ENCODE measurements around the gene CCDC201.
"Not testable (repeated sequence)": the region's sequence is repeated elsewhere in the genome, so short reads cannot be mapped to it uniquely, and the experiment has no call there.

CCDC201 gene

GRCh38 chr7:45832433-45833177 is 40.3 kb downstream of the CCDC201 start:
- not testable (repeated sequence) for H3K27me3 ChIP-seq (ENCODE audit: control insufficient read depth, insufficient read depth, low read length); H3K9me3 ChIP-seq (ENCODE audit: control insufficient read depth, low read depth, low read length); H3K9ac ChIP-seq (ENCODE audit: low read length); H3K27ac ChIP-seq (ENCODE audit: low read length); H3K4me3 ChIP-seq (ENCODE audit: low read length); H3K4me1 ChIP-seq (ENCODE audit: control insufficient read depth, low read depth, low read length); H3K36me3 ChIP-seq (ENCODE audit: control insufficient read depth, low read depth, low read length)

- H3K4me3 ChIP-seq (ENCODE audit: low read length); H3K27me3 ChIP-seq (ENCODE audit: control insufficient read depth, insufficient read depth, low read length); H3K4me1 ChIP-seq (ENCODE audit: control insufficient read depth, low read depth, low read length); H3K9me3 ChIP-seq (ENCODE audit: control insufficient read depth, low read depth, low read length); H3K9ac ChIP-seq (ENCODE audit: low read length); H3K27ac ChIP-seq (ENCODE audit: low read length); H3K36me3 ChIP-seq (ENCODE audit: control insufficient read depth, low read depth, low read length): not testable (repeated sequence)
Observed at GRCh38 chr7:45829846-45830245, 43.0 kb downstream of the CCDC201 start.

- not testable (repeated sequence) for H3K27ac ChIP-seq (ENCODE audit: low read length); H3K4me1 ChIP-seq (ENCODE audit: control insufficient read depth, low read depth, low read length); H3K9me3 ChIP-seq (ENCODE audit: control insufficient read depth, low read depth, low read length); H3K4me3 ChIP-seq (ENCODE audit: low read length); H3K27me3 ChIP-seq (ENCODE audit: control insufficient read depth, insufficient read depth, low read length); H3K36me3 ChIP-seq (ENCODE audit: control insufficient read depth, low read depth, low read length); H3K9ac ChIP-seq (ENCODE audit: low read length)
Observed at GRCh38 chr7:45827731-45828130, 45.2 kb downstream of the CCDC201 start.

DNA sequence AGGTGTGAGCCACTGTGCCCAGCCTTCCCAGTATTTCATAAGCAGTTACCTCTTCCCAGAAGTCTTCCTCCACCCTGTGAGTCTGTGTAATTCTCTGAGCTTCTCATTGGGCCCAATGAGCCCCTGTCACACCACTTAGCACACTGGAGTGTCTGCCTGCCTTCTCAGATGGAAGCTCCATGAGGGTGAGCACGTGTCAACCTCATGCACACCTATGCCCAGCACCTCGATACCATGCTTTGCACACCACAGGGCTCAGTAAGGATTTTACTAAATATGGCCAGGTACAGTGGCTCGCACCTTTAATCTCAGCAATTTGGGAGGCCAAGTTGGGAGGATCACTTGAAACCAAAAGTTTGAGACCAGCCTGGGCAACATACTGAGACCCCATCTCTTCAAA is 46.3 kb downstream of the CCDC201 start:
- not testable (repeated sequence) for H3K36me3 ChIP-seq (ENCODE audit: control insufficient read depth, low read depth, low read length); H3K9ac ChIP-seq (ENCODE audit: low read length); H3K9me3 ChIP-seq (ENCODE audit: control insufficient read depth, low read depth, low read length); H3K4me1 ChIP-seq (ENCODE audit: control insufficient read depth, low read depth, low read length); H3K27me3 ChIP-seq (ENCODE audit: control insufficient read depth, insufficient read depth, low read length); H3K27ac ChIP-seq (ENCODE audit: low read length); H3K4me3 ChIP-seq (ENCODE audit: low read length)

GRCh38 chr7:45818763-45819162 is 54.1 kb downstream of the CCDC201 start:
- H3K27me3 ChIP-seq (ENCODE audit: control insufficient read depth, insufficient read depth, low read length); H3K4me3 ChIP-seq (ENCODE audit: low read length); H3K27ac ChIP-seq (ENCODE audit: low read length); H3K9ac ChIP-seq (ENCODE audit: low read length); H3K36me3 ChIP-seq (ENCODE audit: control insufficient read depth, low read depth, low read length); H3K9me3 ChIP-seq (ENCODE audit: control insufficient read depth, low read depth, low read length); H3K4me1 ChIP-seq (ENCODE audit: control insufficient read depth, low read depth, low read length): not testable (repeated sequence)

GRCh38 chr7:45817913-45818312 is 55.0 kb downstream of the CCDC201 start:
- H3K36me3 ChIP-seq (ENCODE audit: control insufficient read depth, low read depth, low read length); H3K4me3 ChIP-seq (ENCODE audit: low read length); H3K9ac ChIP-seq (ENCODE audit: low read length); H3K27me3 ChIP-seq (ENCODE audit: control insufficient read depth, insufficient read depth, low read length); H3K27ac ChIP-seq (ENCODE audit: low read length); H3K4me1 ChIP-seq (ENCODE audit: control insufficient read depth, low read depth, low read length); H3K9me3 ChIP-seq (ENCODE audit: control insufficient read depth, low read depth, low read length): not testable (repeated sequence)

GRCh38 chr7:45817016-45817415 is 55.9 kb downstream of the CCDC201 start:
- not testable (repeated sequence) for H3K4me3 ChIP-seq (ENCODE audit: low read length); H3K9ac ChIP-seq (ENCODE audit: low read length); H3K27ac ChIP-seq (ENCODE audit: low read length); H3K36me3 ChIP-seq (ENCODE audit: control insufficient read depth, low read depth, low read length); H3K27me3 ChIP-seq (ENCODE audit: control insufficient read depth, insufficient read depth, low read length); H3K4me1 ChIP-seq (ENCODE audit: control insufficient read depth, low read depth, low read length); H3K9me3 ChIP-seq (ENCODE audit: control insufficient read depth, low read depth, low read length)

- not testable (repeated sequence) for H3K4me1 ChIP-seq (ENCODE audit: control insufficient read depth, low read depth, low read length); H3K27me3 ChIP-seq (ENCODE audit: control insufficient read depth, insufficient read depth, low read length)
Observed at GRCh38 chr7:45814216-45815118, 58.4 kb downstream of the CCDC201 start.

GRCh38 chr7:45813771-45814170 is 59.1 kb downstream of the CCDC201 start:
- H3K4me3 ChIP-seq (ENCODE audit: low read length); H3K27me3 ChIP-seq (ENCODE audit: control insufficient read depth, insufficient read depth, low read length); H3K36me3 ChIP-seq (ENCODE audit: control insufficient read depth, low read depth, low read length); H3K27ac ChIP-seq (ENCODE audit: low read length); H3K9me3 ChIP-seq (ENCODE audit: control insufficient read depth, low read depth, low read length); H3K4me1 ChIP-seq (ENCODE audit: control insufficient read depth, low read depth, low read length); H3K9ac ChIP-seq (ENCODE audit: low read length): not testable (repeated sequence)

More at GRCh38 chr7:45814216-45815118, 58.4 kb downstream of the CCDC201 start:
- H3K9me3 ChIP-seq (ENCODE audit: control insufficient read depth, low read depth, low read length); H3K9ac ChIP-seq (ENCODE audit: low read length); H3K36me3 ChIP-seq (ENCODE audit: control insufficient read depth, low read depth, low read length); H3K4me3 ChIP-seq (ENCODE audit: low read length); H3K27ac ChIP-seq (ENCODE audit: low read length): not testable (repeated sequence)

GRCh38 chr7:45812946-45813345 is 59.9 kb downstream of the CCDC201 start:
- Histone ChIP-seq H3K4me3 (ENCODE audit: low read length) (no peak overlapping the region), H3K9ac (ENCODE audit: low read length) (no peak overlapping the region), H3K27me3 (ENCODE audit: control insufficient read depth, insufficient read depth, low read length) (no peaks in the 10 kb centered on the region), H3K36me3 (ENCODE audit: control insufficient read depth, low read depth, low read length) (no peaks in the 10 kb centered on the region), H3K9me3 (ENCODE audit: control insufficient read depth, low read depth, low read length) (no peaks in the 10 kb centered on the region), H3K4me1 (ENCODE audit: control insufficient read depth, low read depth, low read length) (no peaks in the 10 kb centered on the region), H3K27ac (ENCODE audit: low read length) (no peak overlapping the region)

- H3K4me1 ChIP-seq (ENCODE audit: control insufficient read depth, low read depth, low read length); H3K36me3 ChIP-seq (ENCODE audit: control insufficient read depth, low read depth, low read length): not testable (repeated sequence)
Observed at GRCh38 chr7:45811652-45812234, 61.1 kb downstream of the CCDC201 start.

More at GRCh38 chr7:45811652-45812234, 61.1 kb downstream of the CCDC201 start:
- H3K9ac ChIP-seq (ENCODE audit: low read length); H3K27me3 ChIP-seq (ENCODE audit: control insufficient read depth, insufficient read depth, low read length); H3K9me3 ChIP-seq (ENCODE audit: control insufficient read depth, low read depth, low read length); H3K4me3 ChIP-seq (ENCODE audit: low read length); H3K27ac ChIP-seq (ENCODE audit: low read length): not testable (repeated sequence)
